ENCODE results near the gene PRR5L. TPM values are rescaled to one million over a fixed set of nuclear protein-coding genes. Genes with fewer than 3 reads are reported as not detected.

The PRR5L gene
- total RNA-seq, 2 donors from 2014 or later: 3.2 to 11.8 TPM

GRCh38 chr11:36417154-36417553 is 121.1 kb downstream of the PRR5L start:
- no peaks in the 10 kb centered on the region for H3K36me3 ChIP-seq
- no peak overlapping the region for H3K4me3 ChIP-seq
- H3K27me3 ChIP-seq (replicated peaks; ENCODE audit: insufficient read depth): no peaks in the 10 kb centered on the region
- H3K9me3 ChIP-seq: no peaks in the 10 kb centered on the region
- H3K4me1 ChIP-seq (ENCODE audit: control insufficient read depth in 1 of 2, low read depth in 2 of 2): peaks cover 3 to 6% of the 10 kb centered on the region in 2 donors
- TF ChIP-seq, protein P1, sequence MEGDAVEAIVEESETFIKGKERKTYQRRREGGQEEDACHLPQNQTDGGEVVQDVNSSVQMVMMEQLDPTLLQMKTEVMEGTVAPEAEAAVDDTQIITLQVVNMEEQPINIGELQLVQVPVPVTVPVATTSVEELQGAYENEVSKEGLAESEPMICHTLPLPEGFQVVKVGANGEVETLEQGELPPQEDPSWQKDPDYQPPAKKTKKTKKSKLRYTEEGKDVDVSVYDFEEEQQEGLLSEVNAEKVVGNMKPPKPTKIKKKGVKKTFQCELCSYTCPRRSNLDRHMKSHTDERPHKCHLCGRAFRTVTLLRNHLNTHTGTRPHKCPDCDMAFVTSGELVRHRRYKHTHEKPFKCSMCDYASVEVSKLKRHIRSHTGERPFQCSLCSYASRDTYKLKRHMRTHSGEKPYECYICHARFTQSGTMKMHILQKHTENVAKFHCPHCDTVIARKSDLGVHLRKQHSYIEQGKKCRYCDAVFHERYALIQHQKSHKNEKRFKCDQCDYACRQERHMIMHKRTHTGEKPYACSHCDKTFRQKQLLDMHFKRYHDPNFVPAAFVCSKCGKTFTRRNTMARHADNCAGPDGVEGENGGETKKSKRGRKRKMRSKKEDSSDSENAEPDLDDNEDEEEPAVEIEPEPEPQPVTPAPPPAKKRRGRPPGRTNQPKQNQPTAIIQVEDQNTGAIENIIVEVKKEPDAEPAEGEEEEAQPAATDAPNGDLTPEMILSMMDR (IDR thresholded peaks at IDR 0.05): no peak
- H3K27ac ChIP-seq: no peak overlapping the region
- DNase-seq (ENCODE audit: low spot score): no peak
- ATAC-seq (ENCODE audit: insufficient number of reproducible peaks, low FRiP score, low read depth): no peak

DNA sequence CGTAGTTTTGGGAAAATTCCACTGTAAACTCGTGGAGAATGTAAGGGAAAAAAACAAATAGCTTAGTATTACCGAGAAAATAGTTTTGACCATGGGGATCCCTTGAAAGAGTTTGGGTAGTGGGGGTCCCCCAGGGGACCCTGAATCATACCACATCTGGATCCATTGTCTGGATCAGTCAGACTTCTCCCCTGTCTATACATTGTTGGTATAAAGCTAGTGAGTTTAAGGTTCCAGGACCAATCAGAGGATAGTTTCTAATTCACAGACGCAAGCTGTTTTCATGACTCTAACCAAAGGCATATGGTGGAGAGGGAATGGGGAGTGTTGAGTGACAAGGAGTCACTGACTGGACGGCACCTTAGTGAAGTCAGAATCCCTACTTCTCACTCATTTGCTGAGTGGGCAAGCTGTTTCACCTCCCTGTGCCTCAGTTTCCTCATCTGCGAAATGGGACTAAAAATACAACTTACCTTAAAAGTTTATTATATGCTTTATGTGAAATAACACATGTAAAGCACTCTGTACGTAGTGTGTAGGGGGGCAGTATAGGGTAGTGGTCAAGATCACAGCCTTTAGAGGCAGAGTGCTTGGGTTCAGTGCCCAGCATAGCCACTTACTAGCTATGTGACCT is 123.8 kb downstream of the PRR5L start:
- Histone ChIP-seq H3K27me3 (replicated peaks; ENCODE audit: insufficient read depth) (no peaks in the 10 kb centered on the region), H3K4me3 (no peak overlapping the region), H3K27ac (no peak overlapping the region), H3K36me3 (no peaks in the 10 kb centered on the region), H3K4me1 (ENCODE audit: control insufficient read depth in 1 of 2, low read depth in 2 of 2) (peaks cover 3 to 6% of the 10 kb centered on the region in 2 donors), H3K9me3 (no peaks in the 10 kb centered on the region)
- TF ChIP-seq, protein P1 (IDR thresholded peaks at IDR 0.05): no peak
- no peak for DNase-seq (ENCODE audit: low spot score)
- ATAC-seq (ENCODE audit: insufficient number of reproducible peaks, low FRiP score, low read depth): no peak

DNA sequence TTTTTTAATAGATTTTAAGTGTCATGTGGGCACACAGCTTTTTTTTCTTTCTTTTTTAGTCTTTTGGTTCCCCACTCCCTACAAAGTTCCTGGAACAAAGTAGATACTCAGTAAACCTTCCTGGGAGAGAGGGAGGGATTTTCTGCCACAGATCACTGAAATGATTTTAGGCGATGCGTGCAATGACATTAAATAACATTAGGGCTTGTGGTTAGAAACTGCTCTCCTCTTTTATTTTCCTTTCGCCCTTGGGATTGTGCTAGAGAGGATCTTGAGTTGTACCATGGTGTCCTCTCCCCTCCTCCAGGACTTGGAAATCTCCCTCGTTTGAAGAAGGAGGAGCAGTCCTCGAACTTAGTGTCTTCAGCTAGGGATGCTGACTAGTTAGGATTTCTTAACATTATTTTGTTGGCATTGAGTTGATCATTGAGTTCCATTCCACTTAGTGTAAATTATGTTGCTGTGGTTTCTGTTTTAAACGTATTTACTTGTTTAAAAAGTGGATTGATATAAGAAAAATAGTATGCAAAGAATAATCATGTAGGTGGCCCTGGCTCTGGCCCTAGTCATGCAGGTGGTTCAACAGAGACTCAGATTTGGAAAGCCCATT is 125.6 kb downstream of the PRR5L start:
- TF ChIP-seq, protein P1 (IDR thresholded peaks at IDR 0.05): no peak
- Histone ChIP-seq H3K36me3 (no peaks in the 10 kb centered on the region), H3K9me3 (no peaks in the 10 kb centered on the region), H3K27ac (no peak overlapping the region), H3K4me1 (ENCODE audit: control insufficient read depth in 1 of 2, low read depth in 2 of 2) (peaks cover 3 to 6% of the 10 kb centered on the region in 2 donors), H3K4me3 (no peak overlapping the region), H3K27me3 (replicated peaks; ENCODE audit: insufficient read depth) (no peaks in the 10 kb centered on the region)
- DNase-seq (ENCODE audit: low spot score) (no peak), ATAC-seq (ENCODE audit: insufficient number of reproducible peaks, low FRiP score, low read depth) (no peak)

DNA sequence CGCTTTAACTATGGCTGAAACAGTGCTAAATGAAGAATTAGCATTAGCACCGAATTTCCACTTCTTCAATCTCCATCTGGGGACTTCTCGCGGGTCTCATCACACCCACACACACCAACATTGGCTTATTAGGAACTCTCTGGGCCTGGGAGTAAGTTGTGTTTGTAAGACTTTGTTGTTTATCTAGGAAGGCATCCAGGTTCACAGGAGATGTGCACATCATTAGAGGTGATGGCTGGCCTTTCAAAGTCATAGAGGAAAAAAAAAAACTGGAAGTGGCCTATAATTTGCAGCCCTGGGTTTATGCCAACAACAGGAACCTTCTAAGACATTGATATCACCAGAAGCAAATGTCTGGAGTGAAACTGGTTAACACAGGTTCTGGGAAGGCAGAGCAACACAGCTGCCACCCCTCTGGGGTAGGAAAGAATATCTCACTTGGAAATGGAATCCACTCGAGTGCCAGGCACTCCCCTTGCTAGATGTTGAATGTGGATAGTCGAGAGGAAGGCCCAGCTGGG is 129.5 kb downstream of the PRR5L start:
- Histone ChIP-seq H3K9me3 (no peaks in the 10 kb centered on the region), H3K27me3 (replicated peaks; ENCODE audit: insufficient read depth) (no peaks in the 10 kb centered on the region), H3K4me3 (no peak overlapping the region), H3K36me3 (no peaks in the 10 kb centered on the region), H3K27ac (no peak overlapping the region), H3K4me1 (ENCODE audit: control insufficient read depth in 1 of 2, low read depth in 2 of 2) (peaks cover 3 to 6% of the 10 kb centered on the region in 2 donors)
- no peak for DNase-seq (ENCODE audit: low spot score)
- ATAC-seq (ENCODE audit: insufficient number of reproducible peaks, low FRiP score, low read depth): no peak
- TF ChIP-seq, protein P1 (IDR thresholded peaks at IDR 0.05): no peak

- no peaks in the 10 kb centered on the region for H3K36me3 ChIP-seq
- TF ChIP-seq, protein P1 (IDR thresholded peaks at IDR 0.05): no peak
- DNase-seq (ENCODE audit: low spot score) (no peak), ATAC-seq (ENCODE audit: insufficient number of reproducible peaks, low FRiP score, low read depth) (no peak)
- H3K4me3 ChIP-seq: no peak overlapping the region
- H3K27me3 ChIP-seq (replicated peaks; ENCODE audit: insufficient read depth): no peaks in the 10 kb centered on the region
- peaks cover 0 to 6% of the 10 kb centered on the region in 2 donors for H3K4me1 ChIP-seq (ENCODE audit: control insufficient read depth in 1 of 2, low read depth in 2 of 2)
- no peak overlapping the region for H3K27ac ChIP-seq
- H3K9me3 ChIP-seq: no peaks in the 10 kb centered on the region
Observed at GRCh38 chr11:36426226-36426848, 130.2 kb downstream of the PRR5L start.

Data from thoracic aorta (tissue), 2 donors.